T-helper 2 cell treated with Interferon-gamma antibody and Interleukin-4, amounts not matched to agents 100 ng/mL and 5 ng/mL, for 36 hours (primary cell): Measurements from ENCODE around the gene OR4K2. TPM values are rescaled to one million over a fixed set of nuclear protein-coding genes. Genes with fewer than 3 reads are reported as not detected.

Experiments used
- total RNA-seq: library from RNA; stranded (reverse); gene quantifications from 2 replicates; pipeline ENCODE4 v1.2.3, GENCODE V29; 2022

OR4K2 gene
- total RNA-seq, 1 donor from 2014 or later = not detected

Other genes with a start within 250 kb of the OR4K2 start
- not detected in 2 replicates for gene OR11H2, start 161.3 kb upstream of the OR4K2 start, total RNA-seq
- gene OR4Q3, start 131.6 kb upstream of the OR4K2 start, total RNA-seq = not detected in 2 replicates
- gene OR4M1, start 101.6 kb upstream of the OR4K2 start, total RNA-seq = not detected in 2 replicates
- gene OR4N2, start 71.4 kb upstream of the OR4K2 start, total RNA-seq = not detected in 2 replicates
- gene OR4K5, start 45.5 kb downstream of the OR4K2 start, total RNA-seq = not detected in 2 replicates
- not detected in 2 replicates for gene OR4K1, start 55.8 kb downstream of the OR4K2 start, total RNA-seq
- gene OR4K15, start 100.4 kb downstream of the OR4K2 start, total RNA-seq = not detected in 2 replicates
- not detected in 2 replicates for gene OR4Q2, start 127.0 kb downstream of the OR4K2 start, total RNA-seq
- gene OR4K14, start 144.2 kb downstream of the OR4K2 start, total RNA-seq = not detected in 2 replicates
- gene OR4K13, start 160.9 kb downstream of the OR4K2 start, total RNA-seq = not detected in 2 replicates
- not detected in 2 replicates for gene OR4L1, start 184.9 kb downstream of the OR4K2 start, total RNA-seq
- not detected in 2 replicates for gene OR4K17, start 235.6 kb downstream of the OR4K2 start, total RNA-seq